Prostate gland (tissue), 2 donors: ENCODE results near the gene UNC5A.
"Not testable (repeated sequence)": the region's sequence is repeated elsewhere in the genome, so short reads cannot be mapped to it uniquely, and the experiment has no call there.

Experiments
- POLR2AphosphoS5 ChIP-seq: sonication (generic); formaldehyde crosslinking; IDR thresholded peaks from one replicate; pipeline ENCODE4 v1.6.1; 2017; ENCODE audit warnings: antibody characterized with exemption
- TF ChIP-seq, protein P1 (sequence below), 4 experiments: fragments of 200-600 bp in 2 of 4; fragments of 450-650 bp in 2 of 4; sonication (generic) in 2 of 4; IDR thresholded peaks; 1 replicate in 3 of 4; 2 replicates in 1 of 4; pipeline ENCODE4 v1.5.1; 2016 to 2019; ENCODE audit warnings: antibody characterized with exemption in 4 of 4, mild to moderate bottlenecking in 2 of 4, moderate library complexity in 2 of 4

DNA sequence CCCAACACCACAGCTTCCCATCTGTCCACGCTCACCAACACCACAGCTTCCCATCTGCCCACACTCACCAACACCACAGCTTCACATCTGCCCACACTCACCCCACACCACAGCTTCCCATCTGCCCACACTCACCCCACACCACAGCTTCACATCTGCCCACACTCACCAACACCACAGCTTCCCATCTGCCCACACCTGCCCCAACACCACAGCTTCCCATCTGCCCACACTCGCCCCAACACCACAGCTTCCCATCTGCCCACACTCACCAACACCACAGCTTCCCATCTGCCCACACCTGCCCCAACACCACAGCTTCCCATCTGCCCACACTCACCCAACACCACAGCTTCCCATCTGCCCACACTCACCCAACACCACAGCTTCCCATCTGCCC is 62.2 kb downstream of the UNC5A start:
- TF ChIP-seq, protein P1, sequence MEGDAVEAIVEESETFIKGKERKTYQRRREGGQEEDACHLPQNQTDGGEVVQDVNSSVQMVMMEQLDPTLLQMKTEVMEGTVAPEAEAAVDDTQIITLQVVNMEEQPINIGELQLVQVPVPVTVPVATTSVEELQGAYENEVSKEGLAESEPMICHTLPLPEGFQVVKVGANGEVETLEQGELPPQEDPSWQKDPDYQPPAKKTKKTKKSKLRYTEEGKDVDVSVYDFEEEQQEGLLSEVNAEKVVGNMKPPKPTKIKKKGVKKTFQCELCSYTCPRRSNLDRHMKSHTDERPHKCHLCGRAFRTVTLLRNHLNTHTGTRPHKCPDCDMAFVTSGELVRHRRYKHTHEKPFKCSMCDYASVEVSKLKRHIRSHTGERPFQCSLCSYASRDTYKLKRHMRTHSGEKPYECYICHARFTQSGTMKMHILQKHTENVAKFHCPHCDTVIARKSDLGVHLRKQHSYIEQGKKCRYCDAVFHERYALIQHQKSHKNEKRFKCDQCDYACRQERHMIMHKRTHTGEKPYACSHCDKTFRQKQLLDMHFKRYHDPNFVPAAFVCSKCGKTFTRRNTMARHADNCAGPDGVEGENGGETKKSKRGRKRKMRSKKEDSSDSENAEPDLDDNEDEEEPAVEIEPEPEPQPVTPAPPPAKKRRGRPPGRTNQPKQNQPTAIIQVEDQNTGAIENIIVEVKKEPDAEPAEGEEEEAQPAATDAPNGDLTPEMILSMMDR (IDR thresholded peaks at IDR 0.05) = not testable (repeated sequence)
- TF ChIP-seq POLR2AphosphoS5 = not testable (repeated sequence)
